ENCODE results near the gene MBTPS2.
"Not testable (repeated sequence)": the region's sequence is repeated elsewhere in the genome, so short reads cannot be mapped to it uniquely, and the experiment has no call there.

The MBTPS2 gene

DNA sequence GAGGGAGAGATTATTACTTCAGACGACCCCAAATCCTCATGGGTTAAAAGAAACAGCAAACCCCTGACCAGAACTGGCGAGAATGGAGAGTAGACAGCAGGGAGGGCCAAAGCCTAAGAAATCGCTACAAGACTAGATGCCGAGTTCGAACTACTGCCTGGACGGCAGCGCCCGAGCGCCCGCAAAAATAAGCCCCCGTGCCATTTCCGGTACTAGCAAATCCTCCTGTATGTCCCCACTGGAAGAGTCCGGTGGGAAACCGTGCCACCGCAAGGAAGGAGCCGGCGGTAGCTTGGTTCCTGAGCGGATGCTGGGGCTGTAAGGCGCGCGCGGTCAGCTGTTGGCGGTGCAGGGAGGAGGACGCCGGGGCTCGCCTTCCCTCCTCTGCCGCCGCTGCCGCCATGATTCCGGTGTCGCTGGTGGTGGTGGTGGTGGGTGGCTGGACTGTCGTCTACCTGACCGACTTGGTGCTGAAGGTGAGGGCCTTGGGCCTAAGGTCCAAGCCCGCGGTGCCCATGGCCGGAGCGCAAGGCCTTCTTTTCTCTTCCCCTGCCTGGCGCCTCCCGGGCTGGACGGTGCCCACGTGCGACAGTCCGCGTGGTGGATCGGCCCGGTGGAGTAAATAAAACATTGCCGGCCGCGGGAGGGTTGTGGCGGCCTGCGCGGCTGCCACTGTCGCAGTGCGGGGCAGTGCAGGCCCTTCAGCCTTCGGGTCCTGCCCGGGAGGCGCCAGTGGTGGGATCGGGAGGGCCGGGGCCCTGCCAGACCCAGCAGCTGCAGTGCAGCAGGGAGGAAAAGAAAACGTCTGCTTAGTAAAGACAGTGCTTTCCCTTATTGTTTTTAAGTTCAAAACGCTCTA, at the start of gene MBTPS2:
Gene MBTPS2, plus strand, starts transcription at position 284 of the 859 bp plus-strand sequence. Its CDS starts 118 bp downstream, at position 402.
- peak; percentile 75 for TF ChIP-seq POLR2A (IDR thresholded peaks at IDR 0.05; ENCODE audit: low read length)
- TF ChIP-seq GATA1 (IDR thresholded peaks at IDR 0.05; ENCODE audit: low read depth, low read length), result no peak
- DNase-seq, result peak; percentile 90 to 92

DNA sequence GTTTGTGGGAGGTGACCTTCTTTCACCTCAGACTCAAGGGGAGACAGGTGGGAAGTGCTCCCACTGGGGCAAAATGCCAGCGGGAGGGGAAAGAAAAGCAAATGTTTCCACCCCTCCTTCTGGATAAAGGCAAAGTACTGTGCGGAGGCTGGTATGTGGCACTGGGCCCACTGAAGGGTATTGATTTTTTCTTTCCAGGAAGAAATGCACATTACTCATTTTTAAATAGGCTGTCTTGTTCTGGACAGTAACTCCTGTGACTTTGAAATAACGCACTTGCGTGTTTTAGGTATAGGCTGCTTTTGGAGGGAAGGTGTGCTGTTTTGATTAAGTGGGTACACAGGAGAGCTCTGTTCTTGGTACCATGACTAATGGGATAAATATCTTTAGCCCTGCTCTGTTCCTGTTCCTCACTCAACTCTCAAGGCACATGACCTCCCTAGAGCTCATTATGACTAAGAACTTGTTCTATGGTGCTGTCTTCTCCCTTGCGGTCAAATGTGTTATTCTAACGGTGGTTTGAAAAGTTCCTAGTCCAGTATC, 40.7 kb upstream of the MBTPS2 start:
- TF ChIP-seq POLR2A (IDR thresholded peaks at IDR 0.05; ENCODE audit: low read length) (no peak), GATA1 (IDR thresholded peaks at IDR 0.05; ENCODE audit: low read depth, low read length) (no peak)
- no peak for DNase-seq

DNA sequence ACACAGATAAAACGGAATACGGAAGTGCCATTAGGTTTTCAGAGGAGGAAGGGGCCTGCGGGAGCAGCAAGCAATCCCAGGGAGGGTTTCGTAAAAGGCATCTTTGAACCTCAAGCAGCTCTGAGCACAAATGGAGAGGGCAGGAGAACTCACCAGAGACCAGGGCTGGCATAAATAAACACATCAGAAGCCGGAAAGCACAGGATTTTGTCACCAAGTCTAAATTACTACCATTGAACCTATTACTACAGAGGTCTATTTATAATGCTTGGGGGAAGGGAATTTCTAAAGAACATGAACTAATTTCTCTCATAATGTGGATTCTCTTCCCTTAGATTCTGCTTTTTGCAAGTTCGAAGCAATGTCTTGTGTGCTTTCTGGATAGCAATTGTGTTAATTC, 39.6 kb upstream of the MBTPS2 start:
- TF ChIP-seq POLR2A (IDR thresholded peaks at IDR 0.05; ENCODE audit: low read length), result no peak
- no peak for TF ChIP-seq GATA1 (IDR thresholded peaks at IDR 0.05; ENCODE audit: low read depth, low read length)
- DNase-seq, result no peak

DNA sequence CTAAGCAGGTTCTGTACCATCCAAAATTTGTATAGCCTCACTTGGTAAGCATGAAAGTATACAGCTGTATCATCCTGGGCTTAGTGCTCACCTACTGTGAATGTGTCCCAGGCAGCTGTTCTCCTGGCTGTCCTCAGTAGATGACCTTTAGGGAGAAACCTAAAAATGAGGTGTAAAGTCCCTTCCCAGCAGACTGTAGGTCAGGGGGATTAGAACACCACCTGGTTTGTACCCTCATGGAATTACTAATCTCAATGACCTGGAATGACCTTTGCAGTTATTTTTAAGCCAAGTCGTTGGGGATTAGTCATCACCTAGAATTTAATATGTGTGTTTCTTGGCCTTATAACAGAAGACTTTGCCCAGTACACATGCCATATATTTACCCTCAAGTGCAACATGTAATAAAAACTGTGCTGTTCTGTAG, 39.1 kb upstream of the MBTPS2 start:
- DNase-seq, result no peak
- TF ChIP-seq GATA1 (IDR thresholded peaks at IDR 0.05; ENCODE audit: low read depth, low read length) (no peak), POLR2A (IDR thresholded peaks at IDR 0.05; ENCODE audit: low read length) (no peak)

DNA sequence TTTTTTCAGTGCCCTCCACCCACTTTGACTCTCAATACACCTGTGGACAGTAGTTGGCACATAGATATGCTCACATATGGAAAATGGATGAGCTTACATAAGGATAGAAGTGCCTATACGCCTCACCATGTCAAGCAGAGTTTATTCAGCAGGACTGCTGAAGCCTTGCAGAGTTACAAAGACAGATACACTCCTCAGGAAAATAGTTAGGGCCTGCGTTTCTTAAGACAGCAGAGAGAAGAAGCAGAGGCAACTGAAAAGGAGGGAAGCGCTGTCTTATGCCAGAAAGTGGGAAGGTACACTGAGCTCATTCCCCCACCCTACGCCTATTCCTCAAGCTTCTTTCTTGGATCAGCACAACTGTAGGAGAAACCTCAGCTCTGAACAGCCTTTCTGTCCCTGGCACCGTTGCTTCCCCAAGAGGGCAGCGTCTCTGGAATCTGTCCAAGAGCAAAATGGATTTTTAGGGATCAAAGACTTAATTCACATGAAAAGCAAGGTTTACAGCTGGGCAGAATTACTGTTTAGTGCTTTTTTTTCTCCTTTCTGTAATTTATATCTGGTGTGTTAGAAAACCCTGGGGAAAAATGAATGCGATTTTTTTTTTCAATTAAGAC, 37.3 kb upstream of the MBTPS2 start:
- DNase-seq, result no peak
- TF ChIP-seq POLR2A (IDR thresholded peaks at IDR 0.05; ENCODE audit: low read length), result no peak
- TF ChIP-seq GATA1 (IDR thresholded peaks at IDR 0.05; ENCODE audit: low read depth, low read length), result no peak

DNA sequence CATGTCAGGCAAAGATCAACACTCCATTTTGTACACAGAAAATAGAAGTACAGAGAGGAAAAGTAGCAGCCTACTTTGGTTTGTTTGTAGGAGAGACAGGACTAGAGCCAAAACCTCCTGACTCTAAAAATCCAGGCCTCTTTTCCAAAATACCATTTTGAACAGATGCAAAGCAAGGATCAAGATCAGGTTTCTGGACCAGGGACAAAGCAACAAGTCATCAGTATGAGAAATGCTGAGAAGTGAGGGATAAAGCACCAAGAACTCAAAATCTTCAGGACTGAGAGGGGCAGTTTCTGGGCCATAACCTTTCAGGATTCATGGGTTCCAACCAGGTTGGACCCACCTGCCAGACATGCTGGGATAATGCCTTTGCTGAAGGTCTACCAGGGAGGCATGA, 36.6 kb upstream of the MBTPS2 start:
- no peak for TF ChIP-seq GATA1 (IDR thresholded peaks at IDR 0.05; ENCODE audit: low read depth, low read length)
- DNase-seq, result no peak

DNA sequence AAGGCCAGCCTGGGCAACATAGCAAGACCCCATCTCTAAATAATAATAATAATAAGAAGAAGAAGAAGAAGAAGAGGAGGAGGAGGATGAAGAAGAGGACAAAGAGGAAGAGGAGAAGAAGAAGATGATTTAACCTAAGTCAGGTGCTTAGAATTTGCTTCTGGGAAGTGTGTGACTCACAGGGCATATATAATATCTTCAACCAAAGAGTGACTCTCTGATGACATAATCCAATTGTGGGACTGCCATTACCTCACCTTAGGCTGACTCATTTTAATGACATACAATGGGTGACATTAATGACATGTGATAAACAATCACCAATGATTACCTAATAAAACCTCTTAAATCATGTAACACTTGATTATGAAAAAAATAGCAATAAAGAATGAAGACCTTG, 32.7 kb upstream of the MBTPS2 start:
- TF ChIP-seq POLR2A (IDR thresholded peaks at IDR 0.05; ENCODE audit: low read length), result no peak
- no peak for TF ChIP-seq GATA1 (IDR thresholded peaks at IDR 0.05; ENCODE audit: low read depth, low read length)
- no peak for DNase-seq

DNA sequence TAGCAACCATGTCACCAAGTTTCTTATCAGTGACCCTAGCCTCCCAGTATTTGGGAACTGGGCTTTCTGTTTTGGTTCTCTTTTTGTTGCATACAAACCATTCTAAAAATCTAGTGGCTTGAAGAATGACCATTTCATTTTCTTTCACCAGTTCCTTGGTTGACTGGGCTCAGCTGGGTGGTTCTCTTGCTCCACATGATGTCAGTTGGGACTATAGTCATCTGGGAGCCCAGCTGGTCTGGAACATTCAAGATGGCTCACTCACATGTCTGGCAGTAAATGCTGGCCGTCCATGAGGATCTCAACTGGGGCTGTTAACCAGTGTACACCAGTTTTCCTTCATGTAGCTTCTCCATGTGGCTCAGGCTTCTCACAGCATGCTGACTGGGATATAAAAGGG, 27.6 kb upstream of the MBTPS2 start:
- DNase-seq, result no peak
- TF ChIP-seq POLR2A (IDR thresholded peaks at IDR 0.05; ENCODE audit: low read length), result no peak
- TF ChIP-seq GATA1 (IDR thresholded peaks at IDR 0.05; ENCODE audit: low read depth, low read length), result no peak

DNA sequence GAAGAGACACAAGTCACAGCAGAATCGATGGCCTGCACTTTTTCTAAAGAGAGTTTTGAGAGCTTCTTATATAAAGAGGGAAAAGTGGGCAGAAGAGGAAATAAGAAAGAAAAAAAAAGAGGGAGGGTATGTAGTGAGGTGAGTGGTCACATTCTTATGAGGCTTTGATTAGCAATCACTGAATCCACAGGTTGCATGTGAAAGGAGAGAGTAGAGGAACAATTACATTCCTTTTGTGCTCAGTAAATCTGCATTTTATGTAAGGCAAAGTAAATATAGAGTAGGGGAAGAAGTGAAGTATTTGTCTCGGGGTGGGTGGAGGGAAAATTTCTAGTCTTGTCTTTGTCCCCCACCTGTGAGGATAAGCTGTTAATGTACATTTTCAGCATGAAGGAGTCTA, 26.8 kb upstream of the MBTPS2 start:
- no peak for DNase-seq
- TF ChIP-seq POLR2A (IDR thresholded peaks at IDR 0.05; ENCODE audit: low read length) (no peak), GATA1 (IDR thresholded peaks at IDR 0.05; ENCODE audit: low read depth, low read length) (no peak)

DNA sequence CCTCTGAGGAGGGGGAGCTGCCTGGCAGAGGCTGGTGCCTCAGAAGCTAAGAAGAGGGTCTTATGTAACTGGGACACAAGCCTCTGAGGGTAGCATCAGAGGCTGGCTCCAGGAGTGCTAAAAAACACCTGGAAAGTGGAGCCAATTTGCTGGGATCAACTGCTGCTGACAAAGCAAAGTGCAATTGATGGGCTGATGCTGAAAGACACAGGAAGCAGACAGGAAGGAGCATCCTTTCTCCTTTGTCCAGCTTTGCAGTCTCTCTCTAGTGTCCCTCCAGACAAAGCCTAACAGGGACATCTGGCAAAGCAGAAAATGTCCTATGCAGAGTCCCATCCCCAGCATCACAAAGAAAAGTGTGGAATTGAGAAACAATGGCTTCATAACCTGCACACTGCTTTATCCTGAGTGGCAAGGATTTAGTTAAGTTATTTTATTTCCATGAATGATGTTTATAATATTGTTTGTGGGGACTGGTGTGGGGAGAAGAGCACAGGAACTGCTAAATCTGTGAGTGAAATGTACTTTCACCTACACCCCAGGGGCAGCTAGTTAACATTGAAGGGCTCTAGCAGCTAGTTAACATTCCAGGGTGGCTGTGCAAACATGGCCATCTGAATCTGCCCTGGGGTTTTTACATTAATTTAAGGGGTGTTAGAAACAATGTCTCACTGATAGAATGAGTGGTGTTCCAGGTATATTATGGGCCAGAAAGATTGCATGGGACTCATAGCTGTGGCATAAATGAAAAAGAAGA, 25.6 kb upstream of the MBTPS2 start:
- DNase-seq, result no peak
- no peak for TF ChIP-seq GATA1 (IDR thresholded peaks at IDR 0.05; ENCODE audit: low read depth, low read length)
- TF ChIP-seq POLR2A (IDR thresholded peaks at IDR 0.05; ENCODE audit: low read length), result no peak

DNA sequence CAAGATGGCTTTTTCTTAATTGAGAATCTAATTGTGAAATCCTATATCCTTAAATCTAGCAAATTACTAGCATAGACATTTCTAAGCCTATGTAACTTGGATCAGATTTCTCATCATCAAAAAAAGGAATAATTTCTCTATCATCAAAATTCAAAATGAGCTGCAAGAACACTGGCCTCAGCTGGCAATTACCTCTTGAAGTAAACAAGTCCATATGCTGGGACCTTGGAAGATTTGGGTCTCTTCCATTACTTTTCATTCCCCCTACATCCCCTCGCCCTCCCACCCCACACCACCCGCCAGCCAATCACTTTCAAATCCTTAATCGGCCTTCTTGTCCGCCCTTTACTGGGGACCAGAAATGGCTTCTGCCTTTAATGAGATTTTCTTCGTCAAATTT, 23.3 kb upstream of the MBTPS2 start:
- no peak for DNase-seq
- TF ChIP-seq GATA1 (IDR thresholded peaks at IDR 0.05; ENCODE audit: low read depth, low read length) (no peak), POLR2A (IDR thresholded peaks at IDR 0.05; ENCODE audit: low read length) (no peak)

DNA sequence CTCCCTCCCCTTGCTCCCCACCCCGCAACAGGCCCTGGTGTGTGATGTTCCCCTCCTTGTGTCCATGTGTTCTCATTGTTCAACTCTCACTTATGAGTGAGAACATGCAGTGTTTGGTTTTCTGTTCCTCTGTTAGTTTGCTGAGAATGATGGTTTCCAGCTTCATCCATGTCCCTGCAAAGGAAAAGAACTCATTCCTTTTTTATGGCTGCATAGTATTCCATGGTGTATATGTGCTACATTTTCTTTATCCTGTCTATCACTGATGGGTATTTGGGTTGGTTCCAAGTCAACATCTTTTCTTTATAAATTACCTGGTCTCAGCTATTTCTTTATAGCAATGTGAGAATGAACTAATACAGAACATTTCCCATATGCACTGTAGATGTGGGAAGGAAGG, 19.2 kb upstream of the MBTPS2 start:
- not testable (repeated sequence) for DNase-seq

DNA sequence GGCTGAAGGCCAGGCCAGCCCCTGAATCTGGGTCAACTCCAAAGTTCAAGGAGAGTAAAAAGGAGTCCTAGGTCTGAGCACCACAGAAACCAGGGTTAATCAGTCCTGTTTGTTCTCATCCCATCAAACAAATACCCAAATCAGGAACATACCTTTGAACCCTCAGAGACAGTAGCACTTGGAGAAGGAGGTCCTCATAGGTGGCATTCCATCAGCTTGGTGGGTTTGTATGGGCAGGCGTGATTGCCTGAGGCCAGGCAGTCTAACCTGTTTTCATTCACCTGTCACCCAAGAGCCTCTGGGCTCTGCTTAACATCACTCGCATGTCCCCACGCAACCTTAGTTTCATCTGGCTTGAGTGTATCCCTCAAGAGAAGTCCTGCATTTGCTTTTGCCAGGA, 17.5 kb upstream of the MBTPS2 start:
- TF ChIP-seq POLR2A (IDR thresholded peaks at IDR 0.05; ENCODE audit: low read length), result no peak
- TF ChIP-seq GATA1 (IDR thresholded peaks at IDR 0.05; ENCODE audit: low read depth, low read length), result no peak
- no peak for DNase-seq

DNA sequence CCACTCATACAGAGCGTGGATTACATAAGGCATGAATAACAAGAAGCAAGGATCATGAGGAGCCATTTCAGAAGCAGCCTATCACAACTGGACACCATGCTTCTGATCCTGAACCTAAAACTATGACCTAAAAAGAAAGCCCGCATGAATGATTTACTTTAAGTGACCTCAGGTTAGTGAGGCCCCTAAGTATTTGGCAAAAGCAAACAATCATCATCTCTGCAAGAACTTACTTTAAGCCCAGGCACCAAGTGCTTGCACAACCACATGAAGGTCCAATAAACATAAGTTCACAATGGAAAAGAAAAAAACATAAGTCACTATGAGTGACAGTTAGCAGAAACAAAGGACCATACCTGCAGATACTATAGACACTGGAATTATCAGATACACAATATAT, 7.9 kb upstream of the MBTPS2 start:
- TF ChIP-seq GATA1 (IDR thresholded peaks at IDR 0.05; ENCODE audit: low read depth, low read length), result no peak
- no peak for TF ChIP-seq POLR2A (IDR thresholded peaks at IDR 0.05; ENCODE audit: low read length)
- no peak for DNase-seq
